ENCODE results near the gene CCDC159.

The CCDC159 gene

GRCh38 chr19:11397089-11397610, 50.8 kb downstream of the CCDC159 start:
- no peak overlapping the region for H3K4me3 ChIP-seq (ENCODE audit: control insufficient read depth, low read depth, low read length)
- no peak for TF ChIP-seq CTCF (IDR thresholded peaks at IDR 0.05; ENCODE audit: control insufficient read depth, insufficient read depth, low read depth, low read length, missing control alignments)
- no peak for DNase-seq (ENCODE audit: low read depth)

- no peak for TF ChIP-seq CTCF (IDR thresholded peaks at IDR 0.05; ENCODE audit: control insufficient read depth, insufficient read depth, low read depth, low read length, missing control alignments)
- no peak overlapping the region for H3K4me3 ChIP-seq (ENCODE audit: control insufficient read depth, low read depth, low read length)
- no peak for DNase-seq (ENCODE audit: low read depth)
These were observed 53.3 kb downstream of the CCDC159 start for GRCh38 chr19:11399667-11400066.

- TF ChIP-seq CTCF (IDR thresholded peaks at IDR 0.05; ENCODE audit: control insufficient read depth, insufficient read depth, low read depth, low read length, missing control alignments): no peak
- no peak for DNase-seq (ENCODE audit: low read depth)
- no peak overlapping the region for H3K4me3 ChIP-seq (ENCODE audit: control insufficient read depth, low read depth, low read length)
These were observed 54.5 kb downstream of the CCDC159 start for GRCh38 chr19:11400798-11401197.

GRCh38 chr19:11401808-11402543, 55.7 kb downstream of the CCDC159 start:
- H3K4me3 ChIP-seq (ENCODE audit: control insufficient read depth, low read depth, low read length): no peak overlapping the region
- DNase-seq (ENCODE audit: low read depth): no peak
- TF ChIP-seq CTCF (IDR thresholded peaks at IDR 0.05; ENCODE audit: control insufficient read depth, insufficient read depth, low read depth, low read length, missing control alignments): no peak
